Measurements from ENCODE around the gene DNM3.

- TF ChIP-seq ZNF274 (IDR thresholded peaks at IDR 0.05; ENCODE audit: borderline replicate concordance, low read depth, low read length) (no peak), BCL6 (CRISPR knock-in tag; IDR thresholded peaks at IDR 0.05) (no peak), SIRT6 (IDR thresholded peaks at IDR 0.05; ENCODE audit: low read depth, low read length) (no peak), SMARCA5 (IDR thresholded peaks at IDR 0.05) (no peak)
Observed at GRCh38 chr1:171849245-171849898, 8.1 kb downstream of the DNM3 start.
